ENCODE measurements around the gene P3H4.

P3H4 gene

DNA sequence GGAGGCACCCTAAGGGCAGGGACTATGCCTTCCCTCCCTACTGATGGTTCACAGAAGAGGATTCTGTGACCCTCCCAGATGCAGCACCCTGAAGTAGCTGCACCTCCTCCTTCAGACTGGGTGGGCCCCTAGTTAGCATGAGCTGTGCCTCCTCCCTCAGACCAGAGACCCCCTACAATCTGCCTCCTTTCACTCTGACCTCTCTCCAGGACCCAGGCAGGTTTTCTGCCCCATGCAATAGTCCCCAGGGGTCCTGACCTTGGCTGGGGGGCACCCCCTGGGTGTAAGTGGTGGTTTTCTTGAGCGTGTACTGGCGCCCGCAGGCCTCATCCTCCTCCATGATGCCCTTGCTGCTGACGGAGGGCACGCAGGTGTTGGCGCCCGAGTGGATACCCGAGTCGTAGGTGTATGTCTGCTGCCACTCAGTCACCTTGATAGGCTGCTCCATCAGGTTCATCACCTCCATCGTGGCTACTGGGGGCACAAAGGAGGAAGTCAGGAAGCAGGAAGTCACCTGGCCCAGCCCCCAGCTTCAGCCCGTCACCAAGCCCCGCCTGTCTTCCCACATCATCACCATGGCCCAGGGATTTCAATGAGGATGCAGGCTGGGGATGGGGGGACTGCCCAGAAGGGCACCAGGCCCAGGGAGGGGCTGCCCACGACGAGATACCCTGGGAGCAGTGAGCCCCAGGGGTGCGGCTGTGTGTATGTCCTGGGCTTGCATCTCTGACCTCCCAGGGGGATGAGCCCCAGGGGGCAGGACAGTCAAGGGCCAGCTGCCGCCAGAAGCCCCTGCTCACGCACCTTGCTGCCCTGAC is 40.2 kb downstream of the P3H4 start:
- H3K4me3 Mint-ChIP-seq = no peak overlapping the region
- no peak for ATAC-seq

DNA sequence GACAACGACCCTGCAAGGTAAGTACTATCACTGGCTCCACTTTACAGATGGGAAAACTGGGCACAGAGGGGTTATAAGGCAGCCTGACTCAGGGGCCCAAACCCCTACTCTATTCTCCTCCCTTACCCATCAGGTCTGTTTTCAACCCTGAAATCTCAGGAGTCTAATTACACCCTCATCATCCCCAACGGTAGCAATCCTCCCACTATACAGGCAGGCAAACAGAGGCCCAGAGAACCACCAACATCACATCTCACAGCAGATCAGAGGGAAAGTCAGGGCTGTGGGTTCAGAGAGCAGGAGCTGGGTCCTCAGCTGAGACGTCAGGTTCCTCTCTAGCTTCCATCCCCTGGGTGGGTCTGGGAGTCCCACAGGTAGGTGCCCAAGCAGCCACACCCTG is 41.8 kb downstream of the P3H4 start:
- no peak overlapping the region for H3K27ac Mint-ChIP-seq
- H3K36me3 Mint-ChIP-seq = no peaks in the 10 kb centered on the region

More for the DNA sequence above, 40.2 kb downstream of the P3H4 start:
- H3K36me3 Mint-ChIP-seq = no peaks in the 10 kb centered on the region
- peak overlapping the region; percentile 87 for H3K27ac Mint-ChIP-seq
- no peak for DNase-seq (ENCODE audit: low spot score in 2 of 2)
- peaks cover 5% of the 10 kb centered on the region for H3K4me1 Mint-ChIP-seq
- H3K9me3 Mint-ChIP-seq = no peaks in the 10 kb centered on the region

GRCh38 chr17:41769346-41769862 is 42.3 kb downstream of the P3H4 start:
- Mint-ChIP-seq H3K27ac (no peak overlapping the region), H3K4me3 (no peak overlapping the region), H3K9me3 (no peaks in the 10 kb centered on the region), H3K4me1 (peaks cover 5% of the 10 kb centered on the region), H3K36me3 (no peaks in the 10 kb centered on the region)
- ATAC-seq (no peak), DNase-seq (ENCODE audit: low spot score in 2 of 2) (no peak)

More for the DNA sequence above, 41.8 kb downstream of the P3H4 start:
- no peaks in the 10 kb centered on the region for H3K9me3 Mint-ChIP-seq
- DNase-seq (ENCODE audit: low spot score in 2 of 2) (no peak), ATAC-seq (peak; percentile 17)
- peaks cover 5% of the 10 kb centered on the region for H3K4me1 Mint-ChIP-seq
- H3K4me3 Mint-ChIP-seq = no peak overlapping the region

- Mint-ChIP-seq H3K4me1 (peaks cover 5% of the 10 kb centered on the region), H3K27ac (no peak overlapping the region), H3K36me3 (no peaks in the 10 kb centered on the region), H3K4me3 (no peak overlapping the region), H3K9me3 (no peaks in the 10 kb centered on the region)
- DNase-seq (ENCODE audit: low spot score in 2 of 2) (no peak), ATAC-seq (no peak)
These were observed 43.0 kb downstream of the P3H4 start for GRCh38 chr17:41768682-41769288.

DNA sequence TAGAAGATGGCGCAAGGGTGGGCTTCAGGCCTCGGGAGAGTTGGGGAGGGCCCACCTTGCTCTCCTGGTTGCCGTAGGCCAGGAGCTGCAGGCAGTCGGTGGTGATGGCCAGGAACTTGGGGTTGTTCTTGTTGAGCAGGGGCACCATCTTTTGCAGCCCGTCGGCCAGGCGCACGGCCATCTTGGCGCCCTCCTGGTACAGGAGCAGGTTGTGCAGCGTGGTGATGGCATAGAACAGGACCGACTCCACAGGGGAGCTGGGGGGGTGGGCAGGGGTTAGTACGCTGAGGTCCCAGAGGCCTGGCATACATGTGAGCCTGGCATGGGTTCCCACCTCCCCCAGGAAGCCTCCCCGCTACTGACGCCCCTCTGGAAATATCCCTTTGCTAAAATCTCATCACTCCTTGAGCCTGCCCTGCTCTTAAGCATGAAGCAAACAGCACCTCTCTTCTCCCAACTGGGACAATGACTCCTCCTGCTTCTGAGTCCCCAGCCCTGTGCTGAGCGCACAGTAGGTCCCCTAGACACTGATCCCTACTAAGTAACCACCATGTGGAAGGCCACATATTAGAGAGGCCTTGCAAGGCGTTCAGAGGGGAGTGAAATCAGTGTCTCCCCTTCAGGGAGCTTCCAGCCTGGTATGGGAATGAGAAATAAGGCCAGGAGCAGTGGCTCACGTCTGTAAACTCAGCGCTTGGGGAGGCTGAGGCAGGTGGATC is 44.3 kb downstream of the P3H4 start:
- H3K9me3 Mint-ChIP-seq = no peaks in the 10 kb centered on the region
- H3K4me1 Mint-ChIP-seq = peaks cover 5% of the 10 kb centered on the region
- DNase-seq (ENCODE audit: low spot score in 2 of 2) = no peak
- H3K4me3 Mint-ChIP-seq = no peak overlapping the region
- ATAC-seq = no peak
- no peaks in the 10 kb centered on the region for H3K36me3 Mint-ChIP-seq
- no peak overlapping the region for H3K27ac Mint-ChIP-seq

DNA sequence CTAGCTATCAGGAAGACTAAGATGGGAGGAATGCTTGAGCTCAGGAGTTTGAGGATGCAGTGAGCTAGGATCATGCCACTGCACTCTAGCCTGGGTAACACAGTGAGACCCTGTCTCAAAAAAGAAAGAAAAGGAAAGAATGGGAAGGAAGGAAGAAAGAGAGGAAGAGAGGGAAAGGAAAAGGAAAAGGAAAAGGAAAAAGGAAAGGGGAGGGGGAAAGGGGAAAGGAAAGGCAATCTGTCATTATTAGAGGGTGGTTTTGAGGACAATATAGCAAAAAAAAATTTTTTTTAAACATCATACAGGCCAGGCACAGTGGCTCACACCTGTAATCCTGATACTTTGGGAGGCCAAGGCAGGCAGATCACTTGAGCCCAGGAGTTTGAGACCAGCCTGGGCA is 45.6 kb downstream of the P3H4 start:
- Mint-ChIP-seq H3K4me3 (no peak overlapping the region), H3K27ac (no peak overlapping the region), H3K9me3 (no peaks in the 10 kb centered on the region), H3K36me3 (no peaks in the 10 kb centered on the region), H3K4me1 (no peaks in the 10 kb centered on the region)
- no peak for ATAC-seq
- no peak for DNase-seq (ENCODE audit: low spot score in 2 of 2)

GRCh38 chr17:41763327-41763726 is 48.4 kb downstream of the P3H4 start:
- Mint-ChIP-seq H3K27ac (no peak overlapping the region), H3K4me3 (no peak overlapping the region), H3K9me3 (no peaks in the 10 kb centered on the region), H3K4me1 (no peaks in the 10 kb centered on the region), H3K36me3 (no peaks in the 10 kb centered on the region)
- DNase-seq (ENCODE audit: low spot score in 2 of 2) (no peak), ATAC-seq (no peak)

- H3K4me1 Mint-ChIP-seq = no peaks in the 10 kb centered on the region
- H3K27ac Mint-ChIP-seq = no peak overlapping the region
- DNase-seq (ENCODE audit: low spot score in 2 of 2) (no peak), ATAC-seq (no peak)
- H3K4me3 Mint-ChIP-seq = no peak overlapping the region
- H3K36me3 Mint-ChIP-seq = no peaks in the 10 kb centered on the region
- H3K9me3 Mint-ChIP-seq = no peaks in the 10 kb centered on the region
These were observed 48.9 kb downstream of the P3H4 start for GRCh38 chr17:41762841-41763240.

DNA sequence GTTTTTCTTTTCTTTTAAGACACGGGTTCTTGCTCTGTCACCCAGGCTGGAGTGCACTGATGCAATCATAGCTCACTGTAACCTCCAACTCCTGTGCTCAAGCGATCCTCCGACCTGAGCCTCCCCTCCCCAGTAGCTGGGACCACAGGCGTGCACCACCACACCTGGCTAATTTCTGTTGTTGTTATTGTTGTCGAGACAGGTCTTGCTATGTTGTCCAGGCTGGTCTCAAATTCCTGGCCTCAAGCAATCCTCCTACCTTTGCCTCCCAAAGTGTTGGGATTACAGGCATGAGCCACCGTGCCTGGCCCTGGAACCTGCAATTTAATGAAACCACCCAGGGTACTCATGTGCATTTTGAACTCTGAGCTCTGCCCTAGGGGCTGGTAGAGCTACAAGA is 49.4 kb downstream of the P3H4 start:
- Mint-ChIP-seq H3K36me3 (no peaks in the 10 kb centered on the region), H3K4me3 (no peak overlapping the region), H3K4me1 (no peaks in the 10 kb centered on the region), H3K27ac (no peak overlapping the region), H3K9me3 (no peaks in the 10 kb centered on the region)
- DNase-seq (ENCODE audit: low spot score in 2 of 2) (no peak), ATAC-seq (no peak)

DNA sequence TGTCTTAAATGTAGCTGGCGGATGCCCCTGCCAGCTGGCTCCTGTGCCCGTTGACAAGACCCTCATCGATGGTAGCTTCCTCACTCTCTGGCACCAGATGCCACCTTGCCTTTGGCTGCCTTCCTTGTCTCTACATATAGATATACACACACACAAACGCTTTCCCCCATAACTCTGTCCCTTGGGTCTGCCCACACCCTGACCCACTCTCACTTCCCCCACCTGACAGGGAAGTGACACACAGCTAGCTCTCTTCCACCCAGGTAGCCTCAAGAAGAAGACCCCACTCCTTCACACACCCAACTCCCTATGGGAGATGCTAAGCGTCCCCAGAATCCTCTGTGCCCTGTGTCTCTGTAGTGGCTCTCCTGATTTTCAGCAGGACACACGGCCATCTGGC is 50.9 kb downstream of the P3H4 start:
- H3K4me3 Mint-ChIP-seq = no peak overlapping the region
- no peak overlapping the region for H3K27ac Mint-ChIP-seq
- no peaks in the 10 kb centered on the region for H3K9me3 Mint-ChIP-seq
- DNase-seq (ENCODE audit: low spot score in 2 of 2) (no peak), ATAC-seq (no peak)
- H3K4me1 Mint-ChIP-seq = no peaks in the 10 kb centered on the region
- no peaks in the 10 kb centered on the region for H3K36me3 Mint-ChIP-seq

DNA sequence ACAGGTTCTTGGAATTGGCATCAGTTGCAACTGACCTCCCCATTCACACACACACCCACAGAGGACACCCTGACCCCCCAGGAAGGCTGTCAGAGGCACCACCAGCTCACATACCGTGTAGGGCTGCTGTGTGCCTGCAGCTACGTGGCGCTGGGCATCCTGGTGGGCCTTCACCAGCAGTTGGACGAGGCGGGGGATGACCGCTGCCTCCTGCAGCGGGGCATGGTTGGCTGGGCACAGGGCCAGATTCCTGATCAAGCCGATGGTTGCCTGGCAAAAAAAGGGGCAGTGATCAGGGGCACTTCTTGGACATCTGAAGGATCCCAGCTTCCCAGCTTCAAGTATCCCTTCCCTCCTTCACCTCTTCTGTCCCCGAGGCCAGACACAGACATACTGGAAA is 53.1 kb downstream of the P3H4 start:
- no peak overlapping the region for H3K4me3 Mint-ChIP-seq
- no peaks in the 10 kb centered on the region for H3K4me1 Mint-ChIP-seq
- no peaks in the 10 kb centered on the region for H3K9me3 Mint-ChIP-seq
- no peak for ATAC-seq
- no peak for DNase-seq (ENCODE audit: low spot score in 2 of 2)
- H3K36me3 Mint-ChIP-seq = no peaks in the 10 kb centered on the region
- H3K27ac Mint-ChIP-seq = no peak overlapping the region

GRCh38 chr17:41754066-41754465 is 57.7 kb downstream of the P3H4 start:
- H3K9me3 Mint-ChIP-seq = no peaks in the 10 kb centered on the region
- H3K27ac Mint-ChIP-seq = no peak overlapping the region
- ATAC-seq = no peak
- no peaks in the 10 kb centered on the region for H3K36me3 Mint-ChIP-seq
- no peak overlapping the region for H3K4me3 Mint-ChIP-seq
- no peaks in the 10 kb centered on the region for H3K4me1 Mint-ChIP-seq
- no peak for DNase-seq (ENCODE audit: low spot score in 2 of 2)

Data from stimulated activated effector memory CD8-positive, alpha-beta T cell treated with anti-CD3 and anti-CD28 coated beads, Interleukin-12 subunit alpha, Interleukin-12 subunit beta, amount 100 ng/mL, for 72 hours (primary cell).